Upper lobe of left lung (tissue), 6 donors: ENCODE data around the gene CD80. TPM values are rescaled to one million over a fixed set of nuclear protein-coding genes. Genes with fewer than 3 reads are reported as not detected.

Experiments
- ATAC-seq, 2 donors: fragments of 200-7000 bp; cut with Tn5 transposase; one replicate each; pipeline ENCODE4 v1.9.1; 2022; ENCODE audit warnings: mild to moderate bottlenecking in 2 of 2, moderate library complexity in 2 of 2; ENCODE audit not compliant: low FRiP score in 2 of 2
- DNase-seq, 2 donors: peaks; one replicate each; pipeline ENCODE4 v3.0.0-alpha.2; 2019 to 2020
- H3K27ac ChIP-seq, 4 donors: fragments of 200-600 bp; sonication (generic); one replicate each; pipeline ENCODE4 v1.5.1; 2016 to 2019
- H3K27me3 ChIP-seq, 4 donors: fragments of 200-600 bp; sonication (generic); one replicate each; pipeline ENCODE4 v1.5.1; 2017 to 2019
- H3K36me3 ChIP-seq, 4 donors: fragments of 200-600 bp; sonication (generic); one replicate each; pipeline ENCODE4 v1.5.1; 2016 to 2019
- H3K4me1 ChIP-seq, 4 donors: fragments of 200-600 bp; sonication (generic); one replicate each; pipeline ENCODE4 v1.5.1; 2018 to 2019
- H3K4me3 ChIP-seq, 4 donors: fragments of 200-600 bp; sonication (generic); one replicate each; pipeline ENCODE4 v1.5.1; 2017 to 2019; ENCODE audit warnings: mild to moderate bottlenecking in 2 of 4, moderate library complexity in 1 of 4
- H3K9me3 ChIP-seq, 4 donors: fragments of 200-600 bp; sonication (generic); one replicate each; pipeline ENCODE4 v1.5.1; 2018 to 2019
- EP300 ChIP-seq, 4 donors: sonication (generic); formaldehyde crosslinking; IDR thresholded peaks; one replicate each; pipeline ENCODE4 v1.5.1; 2017; ENCODE audit warnings: antibody characterized with exemption in 4 of 4, control low read depth in 2 of 4
- POLR2A ChIP-seq, 4 donors: fragments of 450-650 bp; IDR thresholded peaks; one replicate each; pipeline ENCODE4 v1.5.1; 2016 to 2017; ENCODE audit warnings: antibody characterized with exemption in 4 of 4, mild to moderate bottlenecking in 2 of 4
- POLR2AphosphoS5 ChIP-seq, 2 donors: sonication (generic); formaldehyde crosslinking; IDR thresholded peaks; one replicate each; pipeline ENCODE4 v1.5.1; 2017; ENCODE audit warnings: antibody characterized with exemption in 2 of 2
- WGBS, 2 donors: methylation state at CpG; one replicate each; pipeline ENCODE4 v1.1.5; 2017 to 2018; 5-methylcytosine and 5-hydroxymethylcytosine counted together
- total RNA-seq, 6 donors: library from RNA; depleted of rRNA in 4 of 6; stranded (reverse); fragments of >200 nt in 4 of 6; gene quantifications; one replicate each; pipeline versions ENCODE4 v1.1.0 to v1.2.1, GENCODE V29; 2016 to 2021
- TF ChIP-seq, protein P1 (sequence below), 6 experiments: fragments of 450-650 bp in 4 of 6; fragments of 200-600 bp in 2 of 6; sonication (generic) in 2 of 6; IDR thresholded peaks; one replicate each; pipeline ENCODE4 v1.5.1; 2016 to 2019; ENCODE audit warnings: antibody characterized with exemption in 6 of 6
- donor health status: DM: no; HTN: no; CAD: no; lungs with moderate emphysema.
- donor health status: DM: no; HTN: yes; CAD: no; lungs with severe emphysema.

The CD80 gene
- total RNA-seq, 6 donors from 2014 or later = 5.8 to 26.4 (median 8.7) TPM

GRCh38 chr3:119529883-119530282, 29.5 kb downstream of the CD80 start:
- no peak for DNase-seq
- TF ChIP-seq POLR2AphosphoS5 (IDR thresholded peaks at IDR 0.05) (no peak), EP300 (IDR thresholded peaks at IDR 0.05) (no peak), POLR2A (IDR thresholded peaks at IDR 0.05) (no peak)
- TF ChIP-seq, protein P1, sequence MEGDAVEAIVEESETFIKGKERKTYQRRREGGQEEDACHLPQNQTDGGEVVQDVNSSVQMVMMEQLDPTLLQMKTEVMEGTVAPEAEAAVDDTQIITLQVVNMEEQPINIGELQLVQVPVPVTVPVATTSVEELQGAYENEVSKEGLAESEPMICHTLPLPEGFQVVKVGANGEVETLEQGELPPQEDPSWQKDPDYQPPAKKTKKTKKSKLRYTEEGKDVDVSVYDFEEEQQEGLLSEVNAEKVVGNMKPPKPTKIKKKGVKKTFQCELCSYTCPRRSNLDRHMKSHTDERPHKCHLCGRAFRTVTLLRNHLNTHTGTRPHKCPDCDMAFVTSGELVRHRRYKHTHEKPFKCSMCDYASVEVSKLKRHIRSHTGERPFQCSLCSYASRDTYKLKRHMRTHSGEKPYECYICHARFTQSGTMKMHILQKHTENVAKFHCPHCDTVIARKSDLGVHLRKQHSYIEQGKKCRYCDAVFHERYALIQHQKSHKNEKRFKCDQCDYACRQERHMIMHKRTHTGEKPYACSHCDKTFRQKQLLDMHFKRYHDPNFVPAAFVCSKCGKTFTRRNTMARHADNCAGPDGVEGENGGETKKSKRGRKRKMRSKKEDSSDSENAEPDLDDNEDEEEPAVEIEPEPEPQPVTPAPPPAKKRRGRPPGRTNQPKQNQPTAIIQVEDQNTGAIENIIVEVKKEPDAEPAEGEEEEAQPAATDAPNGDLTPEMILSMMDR (IDR thresholded peaks at IDR 0.05) = no peak
- peaks cover 0 to 7% (median 2%) of the 10 kb centered on the region in 4 donors for H3K36me3 ChIP-seq
- no peaks in the 10 kb centered on the region for H3K27me3 ChIP-seq
- no peak overlapping the region for H3K4me3 ChIP-seq
- no peak for ATAC-seq
- no peak overlapping the region for H3K27ac ChIP-seq
- H3K4me1 ChIP-seq = no peaks in the 10 kb centered on the region
- no peaks in the 10 kb centered on the region for H3K9me3 ChIP-seq

GRCh38 chr3:119527714-119528113, 31.7 kb downstream of the CD80 start:
- Histone ChIP-seq H3K27ac (no peak overlapping the region), H3K4me1 (no peaks in the 10 kb centered on the region), H3K9me3 (no peaks in the 10 kb centered on the region), H3K36me3 (peaks cover 2 to 28% (median 16%) of the 10 kb centered on the region in 4 donors), H3K4me3 (no peak overlapping the region), H3K27me3 (no peaks in the 10 kb centered on the region)
- no peak for TF ChIP-seq POLR2A (IDR thresholded peaks at IDR 0.05)
- TF ChIP-seq, protein P1 (IDR thresholded peaks at IDR 0.05) = no peak
- no peak for TF ChIP-seq EP300 (IDR thresholded peaks at IDR 0.05)
- TF ChIP-seq POLR2AphosphoS5 (IDR thresholded peaks at IDR 0.05) = no peak
- ATAC-seq = no peak
- DNase-seq = no peak
- WGBS, 2 donors = 89 to 90% methylated on average over 5 of the region's 5 CpGs

DNA sequence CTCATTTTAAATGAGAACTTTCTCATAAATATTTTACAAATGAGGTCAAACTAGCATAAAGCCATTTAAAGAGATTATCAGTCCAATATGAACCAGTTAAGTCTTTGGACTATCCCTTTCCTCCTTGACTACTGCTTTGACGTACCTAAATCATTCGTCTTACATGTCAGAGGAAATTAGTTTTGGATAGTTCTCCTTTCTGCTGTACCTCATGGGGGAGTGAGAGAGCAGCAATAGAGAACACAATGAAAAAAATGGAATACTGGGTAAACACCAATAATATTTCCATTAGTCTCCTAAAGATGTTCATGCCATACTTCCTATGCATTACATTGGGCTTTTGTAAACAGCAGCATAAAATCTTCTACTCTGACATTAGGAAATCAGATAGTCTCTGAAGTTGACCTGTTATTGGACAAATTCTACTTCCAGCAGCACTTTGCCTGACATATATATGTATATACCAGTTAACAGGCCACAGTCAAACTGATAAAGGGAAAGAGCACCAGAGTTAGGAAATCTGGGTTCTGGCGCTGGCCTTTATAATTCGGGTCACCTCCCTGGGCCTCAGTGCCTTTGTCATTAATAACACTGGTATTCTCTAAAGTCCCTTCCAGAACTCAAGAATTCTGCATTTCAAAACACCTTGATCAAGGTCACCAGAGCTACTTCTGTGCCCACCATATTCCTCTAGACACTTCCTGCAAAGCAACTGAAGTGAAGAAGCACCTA, 34.3 kb downstream of the CD80 start:
- DNase-seq = no peak
- Histone ChIP-seq H3K27ac (peak overlapping the region in 2 of 4 donors; percentile 24 to 30), H3K9me3 (no peaks in the 10 kb centered on the region), H3K27me3 (no peaks in the 10 kb centered on the region), H3K4me3 (no peak overlapping the region), H3K36me3 (peaks cover 11 to 52% (median 18%) of the 10 kb centered on the region in 4 donors), H3K4me1 (no peaks in the 10 kb centered on the region)
- no peak for TF ChIP-seq EP300 (IDR thresholded peaks at IDR 0.05)
- TF ChIP-seq, protein P1 (IDR thresholded peaks at IDR 0.05) = peak in 4 of 6 experiments; percentile 11 to 31 (median 18)
- TF ChIP-seq POLR2A (IDR thresholded peaks at IDR 0.05) = no peak
- no peak for TF ChIP-seq POLR2AphosphoS5 (IDR thresholded peaks at IDR 0.05)
- 53 to 74% methylated on average over 4 of the region's 4 CpGs for WGBS, 2 donors
- no peak for ATAC-seq

DNA sequence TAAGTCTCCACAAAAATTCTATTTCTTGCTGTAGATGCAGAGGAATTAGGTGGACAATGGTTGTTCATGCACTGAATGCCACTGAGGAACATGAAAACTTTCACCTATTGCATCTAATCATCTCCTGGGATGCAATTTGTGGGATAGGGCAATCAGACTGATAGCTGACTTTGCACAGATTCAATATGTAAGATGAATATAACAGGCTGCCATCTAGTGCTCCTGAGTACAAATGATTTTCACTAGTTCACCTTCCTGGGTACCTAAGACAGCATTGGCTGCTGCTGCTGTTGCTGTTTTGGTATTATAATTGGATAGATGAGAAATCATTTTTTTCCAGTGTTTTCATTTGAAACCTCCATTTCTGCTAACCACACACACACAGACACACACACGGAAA, 41.4 kb downstream of the CD80 start:
- Histone ChIP-seq H3K9me3 (no peaks in the 10 kb centered on the region), H3K4me1 (no peaks in the 10 kb centered on the region), H3K36me3 (peaks cover 26 to 97% (median 38%) of the 10 kb centered on the region in 4 donors), H3K27me3 (no peaks in the 10 kb centered on the region), H3K27ac (peak overlapping the region in 1 of 4 donors; percentile 62), H3K4me3 (no peak overlapping the region)
- DNase-seq (no peak), ATAC-seq (no peak)
- WGBS, 2 donors = 82 to 88% methylated on average over 1 of the region's 1 CpG
- TF ChIP-seq POLR2AphosphoS5 (IDR thresholded peaks at IDR 0.05) = no peak
- TF ChIP-seq EP300 (IDR thresholded peaks at IDR 0.05) = no peak
- TF ChIP-seq, protein P1 (IDR thresholded peaks at IDR 0.05) = no peak
- no peak for TF ChIP-seq POLR2A (IDR thresholded peaks at IDR 0.05)

DNA sequence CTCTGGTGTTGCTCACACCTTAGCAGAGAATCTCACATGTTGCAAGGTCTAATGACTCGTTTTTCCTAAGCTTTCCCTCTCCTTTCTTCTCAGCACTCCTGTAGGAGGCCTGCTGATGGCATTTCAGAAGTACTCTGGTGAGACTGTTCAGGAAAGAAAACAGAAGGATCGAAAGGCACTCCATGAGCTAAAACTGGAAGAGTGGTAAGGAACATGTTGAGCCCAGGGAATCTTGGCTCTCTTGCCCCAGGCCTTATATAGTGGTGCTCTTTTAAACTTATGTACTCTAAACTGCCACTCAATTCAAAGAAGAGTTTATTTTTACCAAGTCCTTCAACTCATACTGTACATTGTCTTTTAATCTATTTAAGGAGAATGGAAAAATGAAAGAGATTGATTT, 42.3 kb downstream of the CD80 start:
- H3K27ac ChIP-seq = peak overlapping the region in 1 of 4 donors; percentile 9

More for the DNA sequence above, 42.3 kb downstream of the CD80 start:
- Histone ChIP-seq H3K4me3 (no peak overlapping the region), H3K9me3 (no peaks in the 10 kb centered on the region), H3K36me3 (peaks cover 25 to 98% (median 34%) of the 10 kb centered on the region in 4 donors), H3K4me1 (no peaks in the 10 kb centered on the region), H3K27me3 (no peaks in the 10 kb centered on the region)
- no peak for ATAC-seq
- 37 to 65% methylated on average over 2 of the region's 2 CpGs for WGBS, 2 donors
- DNase-seq = peak in 1 of 2 donors; percentile 35
- TF ChIP-seq EP300 (IDR thresholded peaks at IDR 0.05) = no peak
- TF ChIP-seq POLR2A (IDR thresholded peaks at IDR 0.05) = no peak
- TF ChIP-seq, protein P1 (IDR thresholded peaks at IDR 0.05) = no peak
- no peak for TF ChIP-seq POLR2AphosphoS5 (IDR thresholded peaks at IDR 0.05)
